NCI-H2029 treated with DMSO at 0.1 percent for 48 hours (cell line): ENCODE data around the gene PHF2.

ENCODE experiments used
- DNase-seq: peaks from one replicate; lab custom pipeline; 2025; lab: John Stamatoyannopoulos, UW

PHF2 gene

DNA sequence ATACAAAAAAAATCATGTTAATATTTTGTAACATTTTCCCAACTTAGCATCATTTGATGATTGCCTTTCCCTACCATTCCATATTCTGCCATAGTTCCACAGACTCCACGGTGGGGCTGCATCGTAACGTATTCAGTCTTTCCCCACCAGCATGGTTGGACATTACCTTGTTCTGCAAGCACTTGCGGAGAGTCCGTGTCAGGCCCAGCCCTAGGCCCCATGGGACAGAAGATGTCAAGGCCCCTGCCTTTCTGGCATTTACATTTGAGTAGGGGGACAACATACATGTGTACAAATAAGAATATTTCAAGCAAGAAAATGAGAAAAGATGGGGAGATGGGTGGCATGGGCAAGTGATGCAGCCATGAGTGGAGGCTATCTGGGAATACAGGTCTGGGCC is 8.2 kb upstream of the PHF2 start:
- no peak for DNase-seq

DNA sequence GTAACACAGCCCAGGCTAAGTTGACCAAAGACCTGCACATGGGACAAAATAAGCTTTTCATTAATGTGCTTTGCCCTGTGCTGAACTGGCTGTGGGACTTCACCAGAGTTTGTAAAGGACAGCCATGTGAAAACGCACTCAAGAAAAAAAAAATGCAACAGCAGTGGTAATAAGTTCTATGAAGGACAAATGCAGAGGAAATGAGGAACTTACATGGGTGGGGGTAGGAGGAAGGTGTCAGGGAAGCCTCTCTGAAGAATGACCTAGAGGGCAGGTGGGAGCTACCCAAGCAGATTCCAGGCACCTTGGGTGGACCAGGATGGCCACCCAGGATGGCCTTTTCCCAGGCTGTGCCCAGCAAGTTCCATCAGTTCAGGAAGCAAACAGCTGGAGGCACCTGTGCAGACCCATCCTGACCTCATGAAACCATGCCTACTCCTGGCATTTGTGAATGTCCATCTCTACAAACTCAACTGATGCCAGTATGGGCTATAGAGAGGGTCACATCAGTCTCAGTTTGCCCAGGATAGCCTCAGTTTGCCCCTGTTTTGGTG is 6.7 kb upstream of the PHF2 start:
- no peak for DNase-seq

DNA sequence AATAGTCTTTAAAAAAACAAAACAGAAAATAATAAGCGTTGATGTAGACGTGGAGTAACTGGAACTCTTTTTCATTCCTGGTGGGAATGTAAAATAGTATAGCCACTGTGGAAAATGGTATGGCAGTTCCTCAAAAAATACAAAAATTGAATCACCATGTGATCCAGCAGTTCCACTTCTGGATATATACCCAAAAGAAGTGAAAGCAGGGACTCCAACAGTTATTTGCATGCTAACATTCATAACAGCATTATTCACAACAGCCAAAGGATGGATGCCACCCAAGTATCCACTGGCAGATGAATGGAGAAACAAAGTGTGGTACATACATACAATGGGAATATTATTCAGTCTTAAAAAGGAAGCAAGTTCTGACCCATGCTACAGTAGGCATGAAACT is 4.2 kb upstream of the PHF2 start:
- no peak for DNase-seq

DNA sequence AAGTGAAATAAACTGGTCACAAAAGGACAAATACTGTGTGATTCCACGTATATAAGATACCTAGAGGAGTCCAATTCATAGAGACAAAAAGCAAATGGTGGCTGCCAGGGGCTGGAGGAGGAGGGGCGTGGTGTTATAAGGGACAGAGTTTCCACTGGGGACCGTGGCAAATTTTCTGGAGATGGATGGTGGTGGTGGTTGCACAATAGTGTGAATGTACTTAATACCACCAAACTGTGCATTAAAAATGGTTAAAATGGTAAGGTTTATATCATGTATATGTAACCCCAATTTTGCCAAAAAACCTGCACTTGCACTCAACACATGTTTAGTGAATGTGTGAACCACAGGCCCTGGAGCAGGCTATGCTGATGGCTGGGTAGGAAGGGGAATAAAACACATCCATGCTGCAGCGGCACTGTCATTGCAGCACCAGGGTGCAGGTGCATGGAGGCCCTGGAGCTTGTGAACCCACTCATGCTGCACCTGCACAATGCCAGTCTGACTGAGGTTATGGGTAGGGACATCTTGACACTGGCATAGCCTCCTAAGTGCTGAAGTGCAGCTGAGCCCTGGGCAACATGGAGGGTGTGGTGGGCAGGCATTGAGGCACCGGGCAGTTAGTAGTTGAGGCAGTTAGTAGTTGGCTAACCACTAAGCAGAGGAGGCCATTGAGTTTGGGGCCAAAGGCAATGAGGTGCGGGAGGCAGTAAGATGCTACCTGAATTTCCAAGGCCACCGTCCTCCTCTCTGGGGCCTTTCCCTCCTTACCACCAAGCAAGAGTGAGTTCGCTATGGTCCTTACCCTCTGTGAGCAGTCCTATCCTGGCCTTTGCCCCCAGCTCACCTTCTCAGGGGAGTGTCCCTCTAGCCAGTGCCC is 3.5 kb upstream of the PHF2 start:
- DNase-seq, result no peak

DNA sequence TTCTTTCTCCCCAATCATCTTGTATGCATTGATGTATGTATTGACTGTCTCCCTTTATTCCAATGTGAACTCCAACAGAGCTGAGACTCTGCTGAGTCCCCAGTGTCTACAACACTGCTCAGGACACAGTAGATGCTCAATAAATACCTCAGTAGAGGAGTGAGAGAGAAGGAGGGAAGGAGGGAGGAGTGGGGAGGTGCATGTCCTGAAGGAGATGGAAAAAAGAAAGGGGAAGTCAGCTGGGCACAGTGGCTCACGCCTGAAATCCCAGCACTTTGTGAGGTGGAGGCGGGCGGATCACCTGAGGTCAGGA is 2.9 kb upstream of the PHF2 start:
- no peak for DNase-seq

DNA sequence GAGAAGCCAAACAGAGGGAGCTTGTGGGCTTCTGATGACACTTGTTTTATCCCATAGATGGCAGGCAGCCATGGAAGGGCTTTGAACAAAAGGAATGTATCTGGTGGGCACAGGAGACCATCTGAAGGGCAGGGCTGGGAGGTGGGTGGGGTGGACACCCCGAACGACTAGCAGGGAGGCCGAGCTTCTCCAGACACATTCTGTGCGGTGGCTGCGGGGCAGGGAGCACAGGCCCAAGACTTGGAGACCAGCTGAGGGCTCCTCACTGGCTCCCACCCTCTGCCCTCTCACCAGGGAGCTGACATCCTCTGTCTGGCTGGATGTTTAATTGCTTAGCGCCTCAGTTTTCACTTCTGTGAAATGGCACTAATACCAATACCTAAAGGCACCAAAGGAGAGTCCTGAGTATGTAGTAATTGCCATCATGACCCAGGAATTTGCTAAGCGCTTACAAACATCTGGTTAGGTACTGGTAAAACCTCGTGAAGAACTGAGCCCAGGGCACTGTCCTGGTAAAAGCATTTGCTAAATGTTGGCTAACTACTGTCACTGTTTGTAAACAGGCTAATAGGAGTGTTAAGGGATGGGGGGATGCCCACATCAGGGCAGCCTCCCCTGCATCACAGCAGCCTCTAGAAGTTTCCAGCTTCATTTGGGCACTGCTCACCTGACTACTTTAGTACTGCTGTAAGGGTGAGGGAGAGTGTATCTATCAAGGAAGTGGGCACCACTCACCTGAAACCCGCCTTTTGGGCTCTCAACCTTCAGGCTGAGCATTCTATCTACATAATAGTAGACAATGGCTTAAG is 2.1 kb upstream of the PHF2 start:
- no peak for DNase-seq

DNA sequence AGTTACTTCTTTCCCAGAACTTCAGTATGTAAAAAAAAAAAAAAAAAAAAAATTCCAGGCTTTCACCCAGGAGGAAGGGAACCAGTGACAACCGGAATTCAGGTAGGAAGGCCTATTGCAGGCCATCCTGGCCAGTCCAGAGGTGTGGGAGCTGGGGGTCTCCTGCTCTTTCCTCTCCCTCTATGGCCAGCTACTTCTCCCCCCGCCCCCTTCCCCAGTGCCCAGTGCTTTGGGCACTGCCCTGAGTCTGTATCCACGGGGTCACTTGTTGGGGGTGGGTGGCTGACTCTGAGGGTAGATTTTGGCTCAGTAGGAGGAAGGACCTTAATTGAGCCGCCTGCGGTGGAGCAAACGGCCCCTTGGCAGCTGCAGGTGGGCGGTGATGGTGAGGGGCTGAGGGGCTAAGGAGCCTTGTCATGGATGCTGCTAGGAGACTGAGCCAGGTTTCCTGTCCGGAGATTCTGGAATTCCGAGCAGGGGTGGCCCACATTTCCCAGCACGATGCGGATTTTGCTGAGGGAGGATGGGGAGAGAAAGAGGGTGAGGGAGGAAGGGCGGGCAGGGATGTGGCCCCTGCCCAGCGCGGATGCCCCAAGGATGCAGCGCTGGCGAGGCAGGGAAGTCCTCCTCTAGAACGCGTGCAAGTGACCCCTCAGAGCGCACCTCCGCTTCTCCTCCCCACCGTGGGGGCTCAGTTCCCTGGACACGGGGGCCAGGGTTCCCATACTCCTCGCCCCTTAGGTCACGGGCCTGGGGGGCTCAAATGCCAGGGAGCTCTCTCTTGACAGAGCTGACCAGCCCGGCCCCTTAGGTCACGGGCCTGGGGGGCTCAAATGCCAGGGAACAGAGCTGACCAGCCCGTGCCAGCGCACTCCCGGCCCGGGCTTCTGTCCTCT is 1.2 kb upstream of the PHF2 start:
- DNase-seq, result no peak

DNA sequence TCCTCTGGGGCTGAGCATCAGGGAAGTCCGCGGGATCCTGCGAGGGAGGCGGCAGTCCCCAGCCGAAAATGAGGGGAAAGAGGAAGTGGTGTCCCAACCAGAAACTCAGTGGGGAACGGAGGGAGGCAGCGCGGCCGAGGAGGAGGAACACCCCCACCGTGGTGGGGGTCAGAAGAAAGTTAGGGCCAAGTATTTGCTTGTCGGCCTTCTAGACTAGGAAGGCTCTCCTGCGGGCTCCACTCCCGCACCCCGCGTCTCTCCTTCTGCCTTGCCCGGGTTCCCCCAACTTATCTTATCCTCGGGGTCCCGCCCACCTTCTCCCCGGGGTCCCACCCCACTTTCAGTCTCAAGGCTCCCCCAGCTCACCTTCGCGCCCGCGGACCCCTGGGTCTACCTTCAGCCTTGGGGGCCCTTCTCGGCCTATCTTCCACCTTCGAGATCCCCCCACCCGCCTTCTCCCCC is 557 bp upstream of the PHF2 start:
- no peak for DNase-seq

DNA sequence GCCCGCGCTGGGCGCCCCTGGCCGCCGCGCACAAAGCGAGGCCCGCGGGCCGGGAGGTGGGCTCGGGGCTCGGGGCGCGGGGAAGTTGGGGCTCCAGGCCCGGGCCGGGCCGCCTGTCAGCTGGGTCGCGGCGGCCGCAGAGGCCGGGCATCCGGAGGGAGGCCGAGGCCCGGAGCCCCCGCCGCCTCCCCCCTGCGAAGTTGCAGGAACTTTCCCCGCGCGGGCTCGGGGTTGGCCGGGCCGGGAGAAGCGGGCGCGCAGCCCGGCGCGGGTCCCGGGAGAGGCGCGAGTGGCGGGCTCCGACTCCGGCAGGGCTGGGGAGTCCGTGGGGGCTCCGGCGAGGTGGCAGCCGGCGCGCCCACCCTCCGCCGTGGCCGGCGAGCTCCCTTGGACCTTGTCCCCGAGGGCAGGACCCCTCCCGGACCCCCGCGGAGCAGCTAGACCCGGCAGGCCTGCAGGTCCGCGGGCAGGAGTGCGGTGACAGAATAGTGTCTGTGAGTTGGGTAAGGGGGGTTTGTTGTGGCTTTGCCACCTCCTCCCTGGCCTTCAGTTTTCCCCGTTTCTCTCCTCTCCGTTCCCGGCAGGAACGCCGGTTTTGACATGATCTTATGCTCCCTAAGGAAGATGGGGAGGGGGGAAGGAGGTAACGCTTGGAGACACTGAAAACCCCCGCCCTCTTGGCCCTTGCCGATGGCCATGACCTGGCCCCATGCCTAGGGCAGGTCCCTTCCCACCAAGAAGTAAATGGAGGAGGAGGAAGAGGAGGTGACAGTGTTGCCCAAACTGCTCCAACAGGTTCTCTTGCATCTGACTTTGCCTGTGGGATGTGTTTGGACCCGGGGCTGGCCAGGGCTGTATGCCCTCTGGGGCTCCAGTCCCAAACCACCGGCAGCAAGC is 942 bp downstream of the PHF2 start:
- no peak for DNase-seq

DNA sequence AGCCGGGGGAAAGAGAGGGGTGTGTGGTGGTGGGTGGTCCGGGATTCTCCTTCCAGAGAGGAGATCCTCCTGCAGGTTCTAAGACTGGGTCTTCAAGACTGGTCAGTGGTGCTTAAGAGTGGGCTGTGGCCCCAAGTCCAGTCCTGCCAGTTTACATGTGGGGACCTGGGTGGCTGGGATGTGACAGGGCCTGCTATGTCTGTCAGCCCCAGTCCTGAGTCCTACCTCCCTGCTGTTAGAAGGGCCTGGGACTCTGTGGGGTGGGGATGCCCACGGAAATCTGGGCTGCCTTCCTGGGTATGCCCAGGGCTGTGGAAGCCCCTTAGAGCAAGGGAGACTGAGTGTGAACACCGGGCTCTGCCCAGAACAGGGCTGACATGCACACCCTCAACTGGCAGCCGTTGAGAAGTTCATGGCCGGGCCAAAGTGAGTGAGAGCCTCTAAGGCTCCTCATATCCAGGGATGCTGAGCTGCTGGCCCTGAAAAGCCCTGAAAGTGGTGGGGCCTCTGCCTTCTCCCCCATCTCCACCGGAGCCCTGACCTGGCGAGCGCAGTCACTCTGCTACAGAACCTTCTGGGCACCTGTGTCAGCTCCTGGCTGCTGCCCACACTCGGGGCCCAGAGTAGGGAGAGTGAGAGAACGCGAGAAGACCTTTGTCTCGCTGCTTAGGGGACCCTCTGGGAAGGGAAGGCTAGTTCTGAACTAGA is 1.7 kb downstream of the PHF2 start:
- DNase-seq, result no peak

DNA sequence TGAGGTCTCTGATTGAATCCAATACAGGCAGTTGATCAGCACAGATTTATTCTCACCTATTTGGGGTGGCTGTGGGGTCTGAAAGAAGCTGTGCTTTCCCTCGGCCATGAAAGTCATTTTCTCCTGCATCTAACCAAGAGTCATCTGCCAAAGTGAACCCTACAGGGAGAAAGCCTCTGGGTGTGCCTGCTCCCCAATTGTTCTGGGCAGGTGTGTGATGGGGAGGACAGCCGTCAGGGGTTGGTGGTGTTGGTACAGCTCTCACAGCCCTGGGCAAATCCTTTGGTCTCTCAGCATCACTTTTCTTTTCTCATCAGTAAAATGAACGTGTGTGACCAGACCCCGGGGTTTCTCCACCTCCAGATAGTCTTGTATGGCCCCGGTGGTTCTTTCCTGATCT is 2.5 kb downstream of the PHF2 start:
- no peak for DNase-seq

DNA sequence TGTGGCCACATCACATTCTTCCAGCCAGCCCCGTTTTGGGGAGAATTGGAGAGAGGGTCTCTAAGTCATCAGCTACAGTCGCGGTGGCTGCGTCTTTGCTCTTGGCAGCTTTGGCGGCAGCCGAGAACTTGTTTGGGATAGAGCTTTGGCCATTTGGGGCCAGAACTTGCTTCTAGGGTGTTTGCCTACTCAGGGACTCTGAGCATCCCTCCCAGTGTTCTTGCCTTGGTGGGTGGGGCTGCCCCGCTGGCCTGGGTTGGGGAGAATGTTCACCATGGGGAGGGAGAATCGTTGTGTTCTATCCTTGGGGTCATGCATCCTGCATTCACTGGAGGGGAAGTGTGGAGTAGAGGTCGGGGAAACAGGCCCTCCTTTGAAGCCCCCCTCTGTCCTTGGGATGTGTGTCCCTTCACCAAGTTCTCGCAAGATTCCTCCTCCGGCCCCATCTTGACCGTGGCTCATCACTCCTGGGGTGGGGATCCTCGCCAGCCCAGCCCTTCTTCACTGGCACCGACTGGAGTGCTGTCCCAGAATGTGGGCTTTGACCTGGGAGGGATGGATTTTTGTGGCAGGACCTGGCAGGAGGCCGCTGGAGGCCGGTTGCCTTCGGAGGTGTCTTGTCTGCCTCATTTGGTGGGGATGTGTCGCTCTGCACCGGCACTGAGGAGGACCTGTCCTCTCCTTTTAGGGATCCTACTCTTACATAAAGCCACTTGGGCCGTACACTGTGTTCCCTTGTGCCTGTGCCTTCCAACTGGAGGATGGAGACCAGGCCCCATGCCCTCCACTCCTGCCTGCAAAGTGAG is 3.5 kb downstream of the PHF2 start:
- DNase-seq, result no peak

DNA sequence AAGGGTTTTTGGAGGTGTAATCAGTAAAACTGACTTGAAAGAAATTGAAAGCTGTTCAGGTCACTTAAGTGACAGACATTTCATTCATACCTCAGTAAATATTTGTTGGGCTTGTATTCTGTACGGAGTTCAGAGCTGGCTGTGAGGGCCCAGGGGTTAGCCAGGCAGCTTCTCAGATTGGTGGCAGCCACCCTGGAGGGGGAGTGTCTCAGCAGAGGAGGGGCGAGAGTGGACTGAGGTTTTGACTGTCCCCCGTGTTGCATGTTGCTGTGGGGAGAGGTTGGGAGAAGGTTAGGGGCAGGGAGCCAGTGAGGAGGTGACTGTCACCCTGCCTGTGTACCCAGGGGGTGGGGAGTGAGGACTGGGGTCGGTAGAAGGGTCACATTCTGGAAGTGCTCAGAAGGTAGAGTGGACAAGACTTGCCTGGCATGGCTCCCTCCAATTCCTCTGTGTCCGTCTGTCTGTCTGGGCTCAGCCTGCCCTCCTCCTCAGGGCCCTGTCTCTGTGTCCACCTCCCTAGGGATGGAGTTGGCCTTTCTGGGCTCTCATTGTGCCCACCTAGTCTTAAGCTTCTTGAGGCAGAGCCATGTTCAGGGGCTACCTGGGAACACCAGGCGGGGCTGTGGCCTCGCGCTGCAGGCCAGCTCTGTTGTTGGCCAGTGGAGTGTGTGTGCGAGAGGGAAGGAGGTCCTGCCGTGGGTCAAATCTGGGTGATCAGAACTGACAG is 4.4 kb downstream of the PHF2 start:
- DNase-seq, result no peak

DNA sequence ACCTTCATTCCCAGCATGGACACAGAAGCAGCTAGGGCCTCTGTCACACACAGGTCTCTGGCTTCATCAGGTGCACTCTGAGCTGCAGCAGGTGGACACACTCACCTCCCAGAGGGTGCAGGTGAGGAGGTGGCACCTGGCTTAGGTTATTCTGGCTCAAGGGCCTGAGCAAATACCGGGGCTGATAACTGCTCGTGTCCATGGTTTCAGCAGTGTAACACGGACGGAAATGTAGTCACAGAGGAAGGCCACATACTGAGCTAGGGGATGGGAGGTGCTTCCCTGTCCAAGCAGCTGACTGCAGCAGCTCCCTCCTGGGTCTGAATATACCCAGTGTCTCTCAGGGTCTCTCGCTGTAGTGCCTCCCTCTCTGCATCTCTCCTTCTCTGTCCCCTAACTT is 5.7 kb downstream of the PHF2 start:
- peak; percentile 89 for DNase-seq

DNA sequence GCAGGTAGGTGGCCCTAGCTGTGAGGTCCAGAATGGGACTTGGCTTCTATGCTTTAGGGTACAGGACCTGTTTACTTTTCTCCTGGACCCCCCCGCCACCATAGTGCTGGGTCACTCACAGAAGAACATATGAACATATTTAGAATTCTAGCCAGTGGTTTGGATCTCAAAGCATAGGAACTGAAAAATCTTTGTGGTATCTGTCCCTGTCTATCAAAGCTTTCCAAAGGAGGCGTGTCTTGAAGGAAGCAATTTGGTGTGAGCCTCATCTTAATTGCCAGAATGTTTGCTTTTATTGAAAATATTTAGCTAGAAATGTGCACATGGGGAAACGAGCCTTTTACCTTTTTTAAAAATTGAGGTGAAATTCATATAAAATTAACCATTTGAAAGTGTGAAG is 6.2 kb downstream of the PHF2 start:
- no peak for DNase-seq

DNA sequence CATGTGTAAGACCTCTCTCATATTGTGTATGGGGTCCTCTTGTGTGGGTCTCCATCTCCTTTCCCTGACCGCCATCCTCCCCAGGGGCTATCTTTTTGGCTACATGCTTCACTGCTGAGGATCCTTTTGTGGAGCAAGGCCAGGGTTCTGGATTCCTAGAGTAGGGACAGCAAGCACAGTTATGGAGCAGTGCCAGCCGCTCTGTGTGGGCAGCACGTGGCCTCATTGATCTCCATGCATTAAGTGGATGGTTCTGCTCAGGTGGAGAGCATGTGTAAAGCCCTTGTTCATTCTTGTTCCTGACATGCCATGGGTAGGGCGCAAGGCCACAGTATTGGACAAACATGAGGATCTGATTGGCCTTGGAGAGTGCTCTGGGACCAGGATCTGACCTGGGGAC is 8.9 kb downstream of the PHF2 start:
- DNase-seq, result no peak

DNA sequence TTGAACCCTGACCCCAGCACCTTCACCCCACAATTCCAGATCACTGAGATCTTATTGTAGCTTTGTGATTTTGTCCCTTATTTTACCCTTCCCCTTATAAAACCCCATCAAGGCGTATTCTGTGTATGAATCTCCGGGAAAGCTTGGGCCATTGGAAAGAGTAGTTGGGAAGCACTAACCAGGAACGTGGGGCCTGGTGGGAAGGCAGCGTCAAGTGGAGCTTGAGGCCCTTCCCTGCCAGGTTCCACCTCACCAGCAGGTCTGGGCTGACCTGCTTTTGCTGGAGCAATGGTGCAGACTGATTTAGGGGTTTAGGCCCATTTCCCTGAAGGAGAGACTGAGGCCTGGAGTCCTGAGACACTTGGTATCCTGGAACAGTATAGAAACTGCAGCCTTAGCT is 9.3 kb downstream of the PHF2 start:
- DNase-seq, result no peak

DNA sequence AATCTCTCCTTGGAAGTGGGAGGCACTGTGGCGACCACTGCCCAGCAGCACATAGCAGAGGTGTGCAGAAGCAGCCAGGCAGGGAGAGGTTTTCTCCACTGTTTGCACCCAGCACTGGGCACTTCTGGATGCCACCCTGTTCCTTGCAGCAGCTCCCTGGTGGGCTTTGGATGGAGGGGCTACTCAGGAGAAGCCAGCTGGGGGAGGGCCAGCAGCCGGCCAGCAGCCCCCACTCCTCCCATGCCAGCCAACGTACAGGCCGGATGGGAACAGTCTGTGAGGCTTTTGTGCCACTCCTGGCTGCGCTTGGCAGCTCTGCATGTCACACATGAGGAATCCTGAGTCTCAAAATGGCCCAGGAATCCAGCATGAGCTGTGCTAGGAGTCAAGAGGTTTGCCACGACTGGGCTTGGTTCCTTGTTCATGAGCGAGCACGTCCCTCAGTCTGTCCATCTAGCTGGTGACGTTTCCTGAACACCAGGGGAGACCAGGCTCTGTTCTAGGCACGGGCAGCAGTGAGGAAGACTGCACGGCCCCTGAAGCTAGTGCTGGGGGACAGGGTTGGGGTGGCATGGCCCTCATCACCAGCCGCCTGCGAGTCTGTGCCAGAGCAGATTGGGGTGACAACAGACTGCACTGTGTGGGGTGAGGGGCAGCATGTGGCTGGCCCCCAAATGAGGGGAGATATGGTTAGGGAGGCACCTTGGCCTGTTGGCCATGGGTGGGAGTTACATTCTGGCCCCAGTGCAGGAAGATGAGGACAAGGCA is 10.1 kb downstream of the PHF2 start:
- no peak for DNase-seq
